Omental fat pad (tissue), 4 donors: ENCODE data around the gene MEGF11. TPM values are rescaled to one million over a fixed set of nuclear protein-coding genes. Genes with fewer than 3 reads are reported as not detected.

Experiments used
- ATAC-seq: fragments of 150-250 bp; one replicate; pipeline ENCODE4 v1.9.1; 2016; ENCODE audit warnings: mild to moderate bottlenecking, moderate library complexity; ENCODE audit not compliant: low FRiP score
- DNase-seq: peaks from one replicate; pipeline ENCODE4 v3.0.0-alpha.2; 2019; ENCODE audit warnings: low spot score
- total RNA-seq, 4 donors: library from RNA; depleted of rRNA; stranded (reverse); fragments of >200 nt; gene quantifications; one replicate each; pipeline ENCODE4 v1.1.0, GENCODE V29; 2016
- TF ChIP-seq, protein P1 (sequence below), 3 donors: fragments of 450-650 bp; IDR thresholded peaks; one replicate each; pipeline ENCODE4 v1.5.1; 2016 to 2017; ENCODE audit warnings: antibody characterized with exemption in 3 of 3, mild to moderate bottlenecking in 3 of 3, moderate library complexity in 2 of 3

MEGF11 gene
- total RNA-seq, 4 donors from 2014 or later: 0.47 TPM; not detected in 3

DNA sequence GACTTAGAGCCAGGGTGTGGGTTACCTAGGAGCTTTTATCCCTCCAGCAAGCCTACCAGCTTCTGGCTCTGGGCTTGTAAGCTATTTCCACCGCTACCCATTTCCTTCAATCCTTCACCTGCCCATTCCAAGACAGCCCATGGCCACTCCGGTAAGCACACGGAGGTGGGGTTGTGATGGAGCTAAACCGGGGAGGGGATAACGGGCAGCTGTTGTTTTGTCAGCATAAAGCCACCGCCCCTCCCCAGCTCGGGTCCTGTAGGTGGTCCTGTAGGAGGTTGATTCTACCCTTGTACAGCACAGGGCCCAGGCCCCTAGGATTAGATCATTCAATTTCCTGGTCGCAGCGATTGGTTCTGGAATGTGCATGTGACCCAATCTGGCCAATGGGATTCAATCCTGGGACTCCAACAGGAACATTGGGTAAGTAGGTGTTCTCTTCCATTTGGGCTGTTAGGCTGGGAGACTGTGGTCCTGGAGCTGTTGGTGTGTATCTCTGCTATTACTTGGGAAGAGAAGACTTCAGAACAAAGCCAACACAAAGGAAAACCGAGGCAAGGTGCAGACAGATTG, 233.6 kb downstream of the MEGF11 start:
- DNase-seq: no peak
- no peak for ATAC-seq
- TF ChIP-seq, protein P1, sequence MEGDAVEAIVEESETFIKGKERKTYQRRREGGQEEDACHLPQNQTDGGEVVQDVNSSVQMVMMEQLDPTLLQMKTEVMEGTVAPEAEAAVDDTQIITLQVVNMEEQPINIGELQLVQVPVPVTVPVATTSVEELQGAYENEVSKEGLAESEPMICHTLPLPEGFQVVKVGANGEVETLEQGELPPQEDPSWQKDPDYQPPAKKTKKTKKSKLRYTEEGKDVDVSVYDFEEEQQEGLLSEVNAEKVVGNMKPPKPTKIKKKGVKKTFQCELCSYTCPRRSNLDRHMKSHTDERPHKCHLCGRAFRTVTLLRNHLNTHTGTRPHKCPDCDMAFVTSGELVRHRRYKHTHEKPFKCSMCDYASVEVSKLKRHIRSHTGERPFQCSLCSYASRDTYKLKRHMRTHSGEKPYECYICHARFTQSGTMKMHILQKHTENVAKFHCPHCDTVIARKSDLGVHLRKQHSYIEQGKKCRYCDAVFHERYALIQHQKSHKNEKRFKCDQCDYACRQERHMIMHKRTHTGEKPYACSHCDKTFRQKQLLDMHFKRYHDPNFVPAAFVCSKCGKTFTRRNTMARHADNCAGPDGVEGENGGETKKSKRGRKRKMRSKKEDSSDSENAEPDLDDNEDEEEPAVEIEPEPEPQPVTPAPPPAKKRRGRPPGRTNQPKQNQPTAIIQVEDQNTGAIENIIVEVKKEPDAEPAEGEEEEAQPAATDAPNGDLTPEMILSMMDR (IDR thresholded peaks at IDR 0.05): no peak

DNA sequence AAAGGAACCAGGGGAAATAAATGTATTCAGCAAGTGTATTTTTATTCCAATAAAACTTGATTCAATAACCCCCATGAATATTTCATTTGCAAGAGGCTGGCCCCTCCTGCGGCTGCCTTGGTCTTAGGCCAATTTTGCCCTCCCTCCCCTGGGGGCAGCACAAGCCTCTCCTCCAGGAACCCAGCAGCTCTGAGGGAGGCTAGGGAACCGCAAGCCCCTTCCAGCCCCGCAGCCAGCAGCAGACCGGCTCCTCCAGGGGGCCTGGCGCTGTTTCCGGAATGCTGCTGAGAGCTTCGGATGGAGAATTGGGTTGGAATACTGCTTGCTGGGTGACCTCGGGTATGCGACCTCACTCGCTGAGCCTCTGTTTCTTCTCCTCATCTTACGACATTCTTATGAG, 234.2 kb downstream of the MEGF11 start:
- TF ChIP-seq, protein P1 (IDR thresholded peaks at IDR 0.05): no peak
- ATAC-seq (no peak), DNase-seq (no peak)

DNA sequence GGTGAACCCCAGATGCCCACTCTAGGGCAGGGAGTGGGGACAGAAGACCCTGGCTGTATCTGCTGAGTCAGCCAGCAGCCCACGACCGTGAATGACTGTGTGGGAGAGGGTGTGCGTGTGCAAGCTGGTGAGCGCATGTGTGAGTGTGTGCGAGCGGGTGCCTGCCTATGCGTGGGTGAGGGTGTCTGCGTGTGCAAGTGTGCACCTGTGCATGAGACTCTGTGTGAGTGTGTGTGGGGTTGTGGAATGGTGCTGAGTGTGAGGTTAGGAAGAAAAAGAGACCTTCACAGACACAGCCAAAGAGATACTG, 235.1 kb downstream of the MEGF11 start:
- no peak for DNase-seq
- no peak for ATAC-seq

DNA sequence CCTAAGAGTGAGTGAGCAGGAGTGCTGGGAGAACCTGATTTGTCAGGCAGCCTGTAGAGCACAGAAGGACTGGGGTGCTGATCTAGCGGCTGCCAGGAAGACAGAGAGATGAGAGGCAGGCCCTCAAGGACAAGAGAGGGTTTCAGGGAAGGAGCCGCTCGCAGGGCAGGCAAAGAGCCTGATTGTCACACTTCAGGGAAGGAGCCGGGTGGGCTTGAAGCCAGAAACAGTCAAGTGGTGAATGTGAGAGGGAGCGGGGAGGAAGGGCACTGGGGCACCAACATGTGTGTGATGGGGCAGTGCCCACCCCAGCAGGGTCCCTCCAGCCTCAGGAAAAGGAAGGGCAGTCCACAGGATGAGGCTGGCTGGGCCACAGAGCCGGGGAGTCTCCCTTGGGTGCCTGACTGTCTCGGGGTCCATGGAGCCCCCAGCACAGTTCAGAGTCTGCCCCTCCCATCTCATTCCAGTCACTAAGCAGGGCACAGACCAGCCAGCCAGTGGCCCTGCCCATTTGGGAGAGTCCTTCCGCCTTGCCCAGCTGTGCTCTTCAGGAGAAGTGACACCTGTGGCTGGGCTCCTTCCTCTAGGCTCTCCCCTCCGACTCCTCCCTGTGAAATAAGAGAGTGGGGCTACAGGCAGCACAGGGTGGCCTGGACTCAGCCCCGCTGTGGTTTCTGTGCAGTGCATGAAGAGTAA, 235.6 kb downstream of the MEGF11 start:
- TF ChIP-seq, protein P1 (IDR thresholded peaks at IDR 0.05): no peak
- ATAC-seq: no peak

More for the DNA sequence above, 235.1 kb downstream of the MEGF11 start:
- TF ChIP-seq, protein P1 (IDR thresholded peaks at IDR 0.05): no peak

DNA sequence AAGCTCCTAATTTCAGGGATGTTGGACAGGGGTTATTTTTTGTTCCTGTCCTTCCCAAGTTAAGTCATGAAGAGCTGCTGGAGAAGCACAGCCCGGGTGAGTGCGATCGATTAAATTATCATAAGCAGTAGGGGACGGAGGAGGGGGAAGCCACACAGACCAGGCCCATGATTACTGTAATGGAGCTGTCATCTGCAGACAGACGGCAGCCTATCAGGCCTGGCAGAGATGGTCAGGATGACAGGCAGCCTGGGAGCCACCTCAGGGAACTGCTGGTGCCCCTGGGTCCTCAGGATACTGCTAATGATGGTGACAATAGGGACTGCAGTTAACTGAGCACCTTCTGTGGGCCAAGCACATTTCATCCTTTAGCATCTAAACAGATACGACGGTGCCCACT, 236.6 kb downstream of the MEGF11 start:
- ATAC-seq: no peak
- no peak for DNase-seq
- TF ChIP-seq, protein P1 (IDR thresholded peaks at IDR 0.05): no peak

More for the DNA sequence above, 235.6 kb downstream of the MEGF11 start:
- DNase-seq: no peak

DNA sequence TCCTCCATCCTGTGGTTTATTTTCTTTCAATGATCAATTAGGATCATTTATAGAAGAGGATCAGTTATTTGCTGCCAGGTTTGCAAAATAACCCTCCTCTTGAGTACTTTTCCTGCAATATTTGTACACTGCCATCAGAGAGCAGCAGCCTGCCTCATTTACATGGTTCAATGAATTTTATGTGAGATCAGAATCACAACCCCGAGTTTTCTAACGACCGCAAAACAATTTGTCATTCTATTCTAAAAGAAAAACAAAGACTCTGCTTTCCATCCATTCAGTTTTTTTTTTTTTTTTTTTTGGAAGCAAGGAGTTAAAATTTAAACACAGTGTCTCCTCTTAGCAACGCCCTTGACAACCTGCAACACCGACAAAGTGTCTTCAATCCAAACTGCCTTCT, 237.4 kb downstream of the MEGF11 start:
- DNase-seq (no peak), ATAC-seq (no peak)
- TF ChIP-seq, protein P1 (IDR thresholded peaks at IDR 0.05): no peak

DNA sequence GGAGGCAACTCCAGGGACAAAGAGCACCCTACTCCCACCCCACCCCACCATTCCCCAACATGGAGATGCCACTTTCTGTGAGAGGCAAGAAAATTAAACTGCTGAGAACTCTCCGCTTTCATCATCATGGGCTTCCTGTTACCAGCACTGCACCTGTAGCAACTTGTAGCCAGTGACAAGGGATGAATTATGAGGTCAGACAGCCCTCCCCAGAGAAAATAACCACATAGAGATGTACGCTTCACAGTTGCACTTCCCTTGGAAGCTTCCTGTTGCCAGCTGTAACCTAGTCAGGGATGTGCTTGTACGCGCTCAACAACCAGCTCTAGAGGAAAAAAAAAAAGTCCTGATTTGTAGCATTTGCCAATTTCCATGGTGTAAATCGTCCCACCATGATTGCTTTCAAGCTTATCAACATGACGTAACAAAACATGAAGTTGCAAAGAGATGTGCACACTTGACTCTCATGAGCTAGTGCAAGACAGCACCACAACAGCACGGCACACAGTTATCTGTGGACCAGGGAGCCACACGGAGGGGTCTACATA, 238.8 kb downstream of the MEGF11 start:
- no peak for ATAC-seq
- TF ChIP-seq, protein P1 (IDR thresholded peaks at IDR 0.05): no peak
- no peak for DNase-seq
